SK-N-SH (cell line): Measurements from ENCODE around the gene VPS51.
"Not testable (repeated sequence)": the region's sequence is repeated elsewhere in the genome, so short reads cannot be mapped to it uniquely, and the experiment has no call there.

Source experiments
- CTCF ChIP-seq: fragments of 200-600 bp; sonication (generic); IDR thresholded peaks from 2 replicates; pipeline ENCODE4 v1.6.1; 2017; ENCODE audit warnings: antibody characterized with exemption, mild to moderate bottlenecking, moderate library complexity
- TEAD4 ChIP-seq: IDR thresholded peaks from 2 replicates; pipeline ENCODE4 v1.4.0; 2012; ENCODE audit warnings: mild to moderate bottlenecking, borderline replicate concordance; ENCODE audit not compliant: insufficient read depth

- TF ChIP-seq CTCF, TEAD4: not testable (repeated sequence)
Measured at GRCh38 chr11:65118891-65119669, 23.1 kb downstream of the VPS51 start.
